A549 (cell line): Measurements from ENCODE around the gene C12orf42.

Experiments used
- CBX2 ChIP-seq: fragments of 200-600 bp; sonication (generic); IDR thresholded peaks from 2 replicates; pipeline ENCODE4 v1.6.1; 2016; ENCODE audit warnings: low read depth, mild to moderate bottlenecking, borderline replicate concordance
- CHD4 ChIP-seq: fragments of 200-600 bp; sonication (generic); IDR thresholded peaks from 2 replicates; pipeline ENCODE4 v1.6.1; 2016; ENCODE audit warnings: antibody characterized with exemption, mild to moderate bottlenecking, borderline replicate concordance
- FOSL2 ChIP-seq, 2 experiments: fragments of 450-650 bp in 1 of 2; fragments of >200 bp in 1 of 2; sonication (Bioruptor Twin) in 1 of 2; formaldehyde crosslinking; IDR thresholded peaks; 2 replicates each; pipeline versions ENCODE4 v1.5.0 to v1.6.1; 2016 to 2020; ENCODE audit warnings: mild to moderate bottlenecking in 1 of 2, moderate library complexity in 1 of 2
- HOXA7 ChIP-seq: fragments of 250-450 bp; sonication (Bioruptor Pico); IDR thresholded peaks from 2 replicates; pipeline ENCODE4 v1.5.0; 2020; ENCODE audit warnings: mild to moderate bottlenecking, moderate library complexity
- POLR2A ChIP-seq: IDR thresholded peaks from 2 replicates; pipeline ENCODE4 v1.6.1; 2012; ENCODE audit warnings: mild to moderate bottlenecking, low read length
- RAD21 ChIP-seq, 2 experiments: fragments of >200 bp in 1 of 2; sonication (Bioruptor Twin) in 1 of 2; formaldehyde crosslinking in 1 of 2; IDR thresholded peaks in 1 of 2; conservative IDR thresholded peaks in 1 of 2; 2 replicates in 1 of 2; 3 replicates in 1 of 2; pipeline ENCODE4 v1.6.1; 2012 to 2018; ENCODE audit warnings: inconsistent platforms in 1 of 2
- TF ChIP-seq, protein P1 (sequence below): fragments of 200-600 bp; sonication (generic); IDR thresholded peaks from 2 replicates; pipeline ENCODE4 v1.6.1; 2016; ENCODE audit warnings: antibody characterized with exemption, mild to moderate bottlenecking, moderate library complexity
- TF ChIP-seq, protein P2 (sequence below): fragments of >200 bp; sonication (Bioruptor Twin); formaldehyde crosslinking; IDR thresholded peaks from 3 replicates; pipeline ENCODE4 v1.5.1; 2016

DNA sequence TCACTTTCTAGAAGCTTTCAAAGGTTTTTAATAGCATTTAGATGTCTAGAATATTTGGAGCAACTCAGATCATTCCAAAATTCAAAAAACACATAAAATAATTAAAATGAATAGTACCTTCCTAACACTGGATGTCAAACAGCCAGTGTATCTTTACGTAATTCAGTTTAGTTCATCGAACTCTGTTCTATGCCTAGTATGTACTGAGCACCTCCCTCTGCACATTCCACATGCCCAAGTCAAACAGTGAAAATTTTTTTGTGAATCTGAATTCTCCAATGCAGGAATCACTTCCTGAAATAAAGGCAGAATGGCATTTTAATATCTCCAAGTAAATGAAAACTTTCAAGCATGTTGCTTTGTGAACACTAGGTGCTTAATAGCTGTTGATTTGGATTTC is 192.3 kb downstream of the C12orf42 start:
- TF ChIP-seq, protein P1, sequence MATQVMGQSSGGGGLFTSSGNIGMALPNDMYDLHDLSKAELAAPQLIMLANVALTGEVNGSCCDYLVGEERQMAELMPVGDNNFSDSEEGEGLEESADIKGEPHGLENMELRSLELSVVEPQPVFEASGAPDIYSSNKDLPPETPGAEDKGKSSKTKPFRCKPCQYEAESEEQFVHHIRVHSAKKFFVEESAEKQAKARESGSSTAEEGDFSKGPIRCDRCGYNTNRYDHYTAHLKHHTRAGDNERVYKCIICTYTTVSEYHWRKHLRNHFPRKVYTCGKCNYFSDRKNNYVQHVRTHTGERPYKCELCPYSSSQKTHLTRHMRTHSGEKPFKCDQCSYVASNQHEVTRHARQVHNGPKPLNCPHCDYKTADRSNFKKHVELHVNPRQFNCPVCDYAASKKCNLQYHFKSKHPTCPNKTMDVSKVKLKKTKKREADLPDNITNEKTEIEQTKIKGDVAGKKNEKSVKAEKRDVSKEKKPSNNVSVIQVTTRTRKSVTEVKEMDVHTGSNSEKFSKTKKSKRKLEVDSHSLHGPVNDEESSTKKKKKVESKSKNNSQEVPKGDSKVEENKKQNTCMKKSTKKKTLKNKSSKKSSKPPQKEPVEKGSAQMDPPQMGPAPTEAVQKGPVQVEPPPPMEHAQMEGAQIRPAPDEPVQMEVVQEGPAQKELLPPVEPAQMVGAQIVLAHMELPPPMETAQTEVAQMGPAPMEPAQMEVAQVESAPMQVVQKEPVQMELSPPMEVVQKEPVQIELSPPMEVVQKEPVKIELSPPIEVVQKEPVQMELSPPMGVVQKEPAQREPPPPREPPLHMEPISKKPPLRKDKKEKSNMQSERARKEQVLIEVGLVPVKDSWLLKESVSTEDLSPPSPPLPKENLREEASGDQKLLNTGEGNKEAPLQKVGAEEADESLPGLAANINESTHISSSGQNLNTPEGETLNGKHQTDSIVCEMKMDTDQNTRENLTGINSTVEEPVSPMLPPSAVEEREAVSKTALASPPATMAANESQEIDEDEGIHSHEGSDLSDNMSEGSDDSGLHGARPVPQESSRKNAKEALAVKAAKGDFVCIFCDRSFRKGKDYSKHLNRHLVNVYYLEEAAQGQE, result no peak
- TF ChIP-seq, protein P2, sequence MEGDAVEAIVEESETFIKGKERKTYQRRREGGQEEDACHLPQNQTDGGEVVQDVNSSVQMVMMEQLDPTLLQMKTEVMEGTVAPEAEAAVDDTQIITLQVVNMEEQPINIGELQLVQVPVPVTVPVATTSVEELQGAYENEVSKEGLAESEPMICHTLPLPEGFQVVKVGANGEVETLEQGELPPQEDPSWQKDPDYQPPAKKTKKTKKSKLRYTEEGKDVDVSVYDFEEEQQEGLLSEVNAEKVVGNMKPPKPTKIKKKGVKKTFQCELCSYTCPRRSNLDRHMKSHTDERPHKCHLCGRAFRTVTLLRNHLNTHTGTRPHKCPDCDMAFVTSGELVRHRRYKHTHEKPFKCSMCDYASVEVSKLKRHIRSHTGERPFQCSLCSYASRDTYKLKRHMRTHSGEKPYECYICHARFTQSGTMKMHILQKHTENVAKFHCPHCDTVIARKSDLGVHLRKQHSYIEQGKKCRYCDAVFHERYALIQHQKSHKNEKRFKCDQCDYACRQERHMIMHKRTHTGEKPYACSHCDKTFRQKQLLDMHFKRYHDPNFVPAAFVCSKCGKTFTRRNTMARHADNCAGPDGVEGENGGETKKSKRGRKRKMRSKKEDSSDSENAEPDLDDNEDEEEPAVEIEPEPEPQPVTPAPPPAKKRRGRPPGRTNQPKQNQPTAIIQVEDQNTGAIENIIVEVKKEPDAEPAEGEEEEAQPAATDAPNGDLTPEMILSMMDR, result no peak
- TF ChIP-seq POLR2A, result no peak
- TF ChIP-seq HOXA7 (CRISPR knock-in tag), result no peak
- TF ChIP-seq RAD21 (conservative IDR thresholded peaks at IDR 0.05 in 1 of 2, IDR thresholded peaks at IDR 0.05 in 1 of 2), result no peak
- no peak for TF ChIP-seq CHD4
- no peak for TF ChIP-seq CBX2
- no peak for TF ChIP-seq FOSL2 (IDR thresholded peaks at IDR 0.05)
- no peak for TF ChIP-seq FOSL2 (CRISPR knock-in tag; IDR thresholded peaks at IDR 0.05)
